Body of pancreas (tissue), 4 donors: ENCODE measurements around the gene DLG2. TPM values are rescaled to one million over a fixed set of nuclear protein-coding genes. Genes with fewer than 3 reads are reported as not detected.

ENCODE experiments used
- ATAC-seq: fragments of 150-250 bp; one replicate; pipeline ENCODE4 v1.9.1; 2016
- DNase-seq, 4 donors: peaks; one replicate each; pipeline ENCODE4 v3.0.0-alpha.2; 2019
- H3K27ac ChIP-seq, 4 donors: fragments of 200-600 bp; sonication (generic); 1 replicate in 3 of 4; 2 replicates in 1 of 4; pipeline versions ENCODE4 v1.5.1 to v1.6.1; 2016 to 2019; ENCODE audit warnings: mild to moderate bottlenecking in 1 of 4, mixed read lengths in 1 of 4, moderate library complexity in 1 of 4
- H3K27me3 ChIP-seq, 2 donors: fragments of 200-600 bp; sonication (generic); one replicate each; pipeline ENCODE4 v1.6.0; 2016; ENCODE audit warnings: mild to moderate bottlenecking in 1 of 2
- H3K36me3 ChIP-seq, 2 donors: fragments of 200-600 bp; sonication (generic); replicated peaks in 1 of 2; 2 replicates each; pipeline ENCODE4 v1.5.1; 2016; ENCODE audit warnings: low read depth in 2 of 2; ENCODE audit not compliant: insufficient read depth in 1 of 2
- H3K4me1 ChIP-seq: fragments of 200-600 bp; sonication (generic); one replicate; pipeline ENCODE4 v1.6.0; 2016
- H3K4me3 ChIP-seq, 2 donors: fragments of 200-600 bp; sonication (generic); 1 replicate in 1 of 2; 2 replicates in 1 of 2; pipeline ENCODE4 v1.5.1; 2016 to 2019
- H3K9me3 ChIP-seq, 3 donors: fragments of 200-600 bp; sonication (generic); 1 replicate in 2 of 3; 2 replicates in 1 of 3; pipeline ENCODE4 v1.5.1; 2016
- CTCF ChIP-seq, 7 experiments: fragments of 450-650 bp in 4 of 7; fragments of 200-600 bp in 3 of 7; sonication (generic) in 3 of 7; IDR thresholded peaks; one replicate each; pipeline ENCODE4 v1.5.1; 2016 to 2019; ENCODE audit warnings: antibody characterized with exemption in 7 of 7
- POLR2A ChIP-seq, 3 donors: fragments of 450-650 bp; IDR thresholded peaks; one replicate each; pipeline ENCODE4 v1.6.1; 2016; ENCODE audit warnings: antibody characterized with exemption in 3 of 3, mild to moderate bottlenecking in 2 of 3
- WGBS, 2 donors: methylation state at CpG; one replicate each; pipeline ENCODE4 v1.1.5; 2017; 5-methylcytosine and 5-hydroxymethylcytosine counted together
- intact Hi-C: fragments of 100-400 bp; cut with DNase I; formaldehyde crosslinking; loops from one replicate; pipeline ENCODE4 v1.15.1; 2023
- total RNA-seq, 2 donors: library from RNA; depleted of rRNA; stranded (reverse); fragments of >200 nt; gene quantifications; one replicate each; pipeline ENCODE4 v1.1.0, GENCODE V29; 2016

Gene DLG2
- total RNA-seq, 2 donors from 2014 or later, result 6.0 to 13.2 TPM

DNA sequence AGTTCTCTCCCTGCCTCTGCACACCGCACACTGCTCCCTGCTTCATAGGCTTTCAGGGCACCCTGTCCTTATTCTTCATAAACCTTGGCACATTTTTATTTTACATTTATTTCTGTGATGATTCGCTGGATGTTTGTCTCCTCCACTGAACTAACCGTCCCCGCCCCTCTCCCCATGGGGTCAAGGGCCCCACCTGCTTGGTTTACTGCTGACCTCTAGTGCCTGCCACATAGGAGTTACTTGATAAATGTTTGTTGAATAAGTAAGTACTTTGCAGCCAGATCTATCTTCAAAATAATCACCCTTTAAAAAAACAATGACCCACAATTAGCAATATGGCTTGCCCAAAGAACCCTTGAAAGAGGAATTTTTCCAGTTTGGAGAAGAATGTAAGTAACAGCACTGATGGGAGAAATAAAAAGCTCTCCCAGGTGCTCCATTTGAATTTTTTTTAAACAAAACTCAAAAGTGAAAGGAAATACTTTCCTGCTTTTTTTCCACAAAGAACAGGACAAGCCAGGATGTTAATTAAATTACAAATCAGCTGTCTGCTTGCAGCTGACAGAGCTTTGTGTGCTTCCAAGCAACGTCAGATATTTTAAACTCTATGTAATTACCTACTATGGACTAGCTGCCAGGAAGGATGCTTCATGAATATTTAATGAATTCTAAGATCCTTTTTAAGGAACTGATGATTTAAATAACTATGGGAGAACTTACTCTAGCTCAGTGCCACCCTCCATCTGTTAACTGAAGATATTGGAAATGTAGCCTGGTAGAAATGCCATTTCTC, 1083.6 kb downstream of the DLG2 start:
- no peaks in the 10 kb centered on the region for H3K27me3 ChIP-seq
- no peaks in the 10 kb centered on the region for H3K4me1 ChIP-seq
- H3K4me3 ChIP-seq, result no peak overlapping the region
- intact Hi-C loops, result no loop called here
- WGBS, 2 donors, result 39% methylated on average over 5 of the region's 5 CpGs
- ATAC-seq (no peak), DNase-seq (peak in 1 of 4 donors; percentile 10)
- H3K27ac ChIP-seq, result no peak overlapping the region
- no peaks in the 10 kb centered on the region for H3K9me3 ChIP-seq
- TF ChIP-seq CTCF (IDR thresholded peaks at IDR 0.05) (no peak), POLR2A (IDR thresholded peaks at IDR 0.05) (no peak)
- no peaks in the 10 kb centered on the region for H3K36me3 ChIP-seq

DNA sequence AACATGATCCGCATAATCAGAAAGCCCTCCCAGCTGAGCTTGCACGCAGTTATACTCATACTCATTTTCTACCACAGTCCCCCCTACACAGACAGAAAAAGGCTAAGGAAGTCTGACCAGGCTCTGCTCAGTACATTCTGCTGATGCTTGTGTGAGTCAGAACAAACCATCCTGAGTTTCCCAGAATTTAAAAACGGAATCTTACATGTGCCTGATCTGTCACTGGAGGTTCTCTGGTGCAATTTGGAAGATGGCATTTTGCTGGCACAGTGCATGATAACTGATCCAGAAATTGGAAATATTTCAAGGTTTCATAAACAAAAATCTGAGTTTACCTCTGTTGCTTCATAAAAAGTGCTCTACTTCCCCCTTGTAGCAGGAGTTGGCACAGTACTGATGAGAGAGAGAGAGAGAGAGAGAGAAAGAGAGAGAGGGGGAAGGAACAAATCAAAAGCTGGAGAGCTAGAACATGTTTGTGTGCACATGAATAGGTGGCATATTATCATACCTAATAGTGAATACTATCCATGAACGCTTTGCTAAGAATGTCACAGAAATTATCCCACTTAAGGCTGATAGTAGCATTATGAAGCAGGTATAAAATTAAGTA, 1085.3 kb downstream of the DLG2 start:
- Histone ChIP-seq H3K36me3 (no peaks in the 10 kb centered on the region), H3K4me1 (no peaks in the 10 kb centered on the region), H3K9me3 (no peaks in the 10 kb centered on the region), H3K4me3 (no peak overlapping the region), H3K27ac (no peak overlapping the region), H3K27me3 (no peaks in the 10 kb centered on the region)
- DNase-seq, result no peak
- intact Hi-C loops, result no loop called here
- 67 to 68% methylated on average over 4 of the region's 4 CpGs for WGBS, 2 donors
- no peak for ATAC-seq
- no peak for TF ChIP-seq POLR2A (IDR thresholded peaks at IDR 0.05)
- TF ChIP-seq CTCF (IDR thresholded peaks at IDR 0.05), result no peak

- H3K36me3 ChIP-seq, result no peaks in the 10 kb centered on the region
- ATAC-seq (no peak), DNase-seq (no peak)
- no peak for TF ChIP-seq CTCF (IDR thresholded peaks at IDR 0.05)
- TF ChIP-seq POLR2A (IDR thresholded peaks at IDR 0.05), result no peak
- 87 to 91% methylated on average over 3 of the region's 3 CpGs for WGBS, 2 donors
- H3K27me3 ChIP-seq, result no peaks in the 10 kb centered on the region
- no peaks in the 10 kb centered on the region for H3K4me1 ChIP-seq
- no peaks in the 10 kb centered on the region for H3K9me3 ChIP-seq
- H3K4me3 ChIP-seq, result no peak overlapping the region
- intact Hi-C loops, result no loop called here
- H3K27ac ChIP-seq, result no peak overlapping the region
These were observed 1090.7 kb downstream of the DLG2 start for GRCh38 chr11:84536456-84536855.

DNA sequence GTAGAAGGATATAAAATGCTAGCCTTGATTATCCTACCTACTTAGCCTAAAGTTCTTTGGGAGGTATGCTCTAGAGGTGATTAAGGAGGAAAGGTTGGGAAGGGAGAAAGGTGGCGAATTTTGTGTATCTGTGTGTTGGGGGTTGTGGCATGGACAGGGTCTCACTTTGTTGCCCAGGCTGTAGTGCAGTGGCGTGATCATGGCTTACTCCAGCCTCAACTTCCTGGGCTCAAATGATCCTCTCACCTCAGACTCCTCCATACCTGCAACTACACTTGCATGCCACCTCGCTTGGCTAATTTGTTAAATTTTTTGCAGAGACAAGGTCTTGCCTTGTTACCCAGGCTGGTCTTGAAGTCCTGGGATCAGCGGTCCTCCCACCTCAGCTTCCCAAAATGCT, 1094.8 kb downstream of the DLG2 start:
- H3K36me3 ChIP-seq, result no peaks in the 10 kb centered on the region
- WGBS, 2 donors, result 74 to 82% methylated on average over 4 of the region's 4 CpGs
- no peaks in the 10 kb centered on the region for H3K27me3 ChIP-seq
- ATAC-seq (no peak), DNase-seq (no peak)
- TF ChIP-seq POLR2A (IDR thresholded peaks at IDR 0.05) (no peak), CTCF (IDR thresholded peaks at IDR 0.05) (no peak)
- intact Hi-C loops, result no loop called here
- H3K4me3 ChIP-seq, result no peak overlapping the region
- no peaks in the 10 kb centered on the region for H3K9me3 ChIP-seq
- H3K4me1 ChIP-seq, result no peaks in the 10 kb centered on the region
- no peak overlapping the region for H3K27ac ChIP-seq

- Histone ChIP-seq H3K27ac (no peak overlapping the region), H3K36me3 (no peaks in the 10 kb centered on the region), H3K27me3 (no peaks in the 10 kb centered on the region), H3K9me3 (no peaks in the 10 kb centered on the region), H3K4me3 (no peak overlapping the region), H3K4me1 (no peaks in the 10 kb centered on the region)
- ATAC-seq (no peak), DNase-seq (no peak)
- TF ChIP-seq CTCF (IDR thresholded peaks at IDR 0.05), result no peak
- TF ChIP-seq POLR2A (IDR thresholded peaks at IDR 0.05), result no peak
- intact Hi-C loops, result no loop called here
These were observed 1100.9 kb downstream of the DLG2 start for GRCh38 chr11:84526250-84526649.
